GM12878 (cell line): ENCODE measurements around the gene DLK1. TPM values are rescaled to one million over a fixed set of nuclear protein-coding genes. Genes with fewer than 3 reads are reported as not detected.

ENCODE experiments used
- ATAC-seq: fragments of 200-7000 bp; cut with Tn5 transposase; 3 replicates; pipeline ENCODE4 v1.9.1; 2020; ENCODE audit warnings: mild to moderate bottlenecking, moderate library complexity
- BruUV-seq: library from RNA; stranded (reverse); fragments of 400-500 nt; replicated peaks from 2 replicates; lab custom pipeline; 2021; lab: Mats Ljungman, UMichigan
- CTCF ChIA-PET: fragments of 300-600 bp; sonication (Branson Sonifier 250); formaldehyde crosslinking; extraction: SDS; loops from one replicate; lab custom pipeline; 2021; ENCODE audit warnings: inconsistent platforms; lab: Yijun Ruan, JAX
- POLR2A ChIA-PET: fragments of 350-600 bp; formaldehyde crosslinking; extraction: SDS; loops from one replicate; lab custom pipeline; 2021; ENCODE audit warnings: inconsistent platforms; lab: Charles Lee
- RAD21 ChIA-PET: fragments of 300-600 bp; sonication (Branson Sonifier 250); formaldehyde crosslinking; loops from one replicate; lab custom pipeline; 2023; ENCODE audit warnings: antibody characterized with exemption; ENCODE audit not compliant: unreplicated experiment; lab: Charles Lee
- SMC1A ChIA-PET: fragments of 300-600 bp; sonication (Branson Sonifier 250); formaldehyde crosslinking; loops from one replicate; lab custom pipeline; 2023; ENCODE audit not compliant: unreplicated experiment, uncharacterized antibody; lab: Charles Lee
- DNase-seq: peaks from one replicate; pipeline ENCODE4 v3.0.0-alpha.2; 2011; ENCODE audit warnings: low read depth, low spot score
- FAIRE-seq: peaks from 3 replicates; lab custom pipeline; 2011; peaks lifted over from hg19 to GRCh38; lab: Jason Lieb, UNC
- H2AFZ ChIP-seq: 2 replicates; pipeline ENCODE4 v1.6.0; 2011; ENCODE audit warnings: low read depth, low read length, control low read depth; ENCODE audit not compliant: control insufficient read depth
- H3K27ac ChIP-seq: 2 replicates; pipeline ENCODE4 v1.5.1; 2011; ENCODE audit warnings: control low read depth; ENCODE audit not compliant: control insufficient read depth, insufficient read depth
- H3K27me3 ChIP-seq, 2 experiments: replicated peaks in 1 of 2; 2 replicates each; pipeline versions ENCODE4 v1.6.0 to v1.6.1; 2011; ENCODE audit warnings: low read length in 1 of 2; ENCODE audit not compliant: control insufficient read depth in 2 of 2, insufficient read depth in 2 of 2
- H3K36me3 ChIP-seq, 2 experiments: 2 replicates each; pipeline ENCODE4 v1.5.1; 2011; ENCODE audit warnings: low read length in 1 of 2; ENCODE audit not compliant: control insufficient read depth in 2 of 2, insufficient read depth in 2 of 2
- H3K4me1 ChIP-seq: 2 replicates; pipeline ENCODE4 v1.6.1; 2011; ENCODE audit warnings: mild to moderate bottlenecking, low read length, moderate library complexity, mixed read lengths; ENCODE audit not compliant: control insufficient read depth, insufficient read depth
- H3K4me2 ChIP-seq: 2 replicates; pipeline ENCODE4 v1.6.0; 2011; ENCODE audit warnings: control low read depth; ENCODE audit not compliant: control insufficient read depth, insufficient read depth
- H3K4me3 ChIP-seq: fragments of 200-600 bp; sonication (generic); 2 replicates; pipeline ENCODE4 v1.5.1; 2016
- H3K79me2 ChIP-seq: 2 replicates; pipeline ENCODE4 v1.6.0; 2011; ENCODE audit warnings: low read length; ENCODE audit not compliant: control insufficient read depth, insufficient read depth
- H3K9ac ChIP-seq: 2 replicates; pipeline ENCODE4 v1.8.0; 2011; ENCODE audit warnings: low read length, control low read depth, mixed read lengths; ENCODE audit not compliant: control insufficient read depth, insufficient read depth
- H3K9me3 ChIP-seq: replicated peaks from 3 replicates; pipeline ENCODE4 v1.5.1; 2011; ENCODE audit warnings: mild to moderate bottlenecking, low read length; ENCODE audit not compliant: control insufficient read depth, insufficient read depth
- H4K20me1 ChIP-seq: 2 replicates; pipeline ENCODE4 v1.6.0; 2011; ENCODE audit not compliant: control insufficient read depth, insufficient read depth
- EED ChIP-seq: sonication (generic); IDR thresholded peaks from 2 replicates; pipeline ENCODE4 v1.6.1; 2016; ENCODE audit warnings: antibody characterized with exemption, low read depth
- ETV6 ChIP-seq, 2 experiments: fragments of 450-650 bp in 1 of 2; IDR thresholded peaks in 1 of 2; conservative IDR thresholded peaks in 1 of 2; 2 replicates each; pipeline ENCODE4 v1.6.1; 2014; ENCODE audit warnings: antibody characterized with exemption in 1 of 2, borderline replicate concordance in 1 of 2, low read depth in 1 of 2, mild to moderate bottlenecking in 1 of 2, moderate library complexity in 1 of 2
- GATAD2B ChIP-seq: fragments of 450-650 bp; conservative IDR thresholded peaks from 2 replicates; pipeline ENCODE4 v1.6.1; 2017; ENCODE audit warnings: low read depth, mild to moderate bottlenecking, moderate library complexity
- KAT2A ChIP-seq: conservative IDR thresholded peaks from 2 replicates; pipeline ENCODE4 v1.6.1; 2011; ENCODE audit warnings: low read depth, low read length; ENCODE audit not compliant: control insufficient read depth
- MEF2B ChIP-seq: fragments of 450-650 bp; IDR thresholded peaks from 2 replicates; pipeline ENCODE4 v1.6.1; 2018; ENCODE audit warnings: mild to moderate bottlenecking, moderate library complexity; ENCODE audit not compliant: partially characterized antibody, poor library complexity, severe bottlenecking
- MTA2 ChIP-seq: fragments of 450-650 bp; IDR thresholded peaks from 2 replicates; pipeline ENCODE4 v1.6.1; 2016; ENCODE audit warnings: low read depth, mild to moderate bottlenecking, moderate library complexity
- NRF1 ChIP-seq: conservative IDR thresholded peaks from 2 replicates; pipeline ENCODE4 v1.6.1; 2011; ENCODE audit warnings: mild to moderate bottlenecking, low read depth, low read length, improper control_type of control experiment
- POU2F2 ChIP-seq: IDR thresholded peaks from 3 replicates; pipeline ENCODE4 v1.6.1; 2011; ENCODE audit warnings: low read depth, mild to moderate bottlenecking, low read length, borderline replicate concordance
- TARDBP ChIP-seq: IDR thresholded peaks from 2 replicates; pipeline ENCODE4 v1.6.1; 2016; ENCODE audit warnings: borderline replicate concordance
- USF2 ChIP-seq: IDR thresholded peaks from 2 replicates; pipeline ENCODE4 v1.6.1; 2011; ENCODE audit warnings: low read depth, low read length, improper control_type of control experiment, borderline replicate concordance
- ZBTB33 ChIP-seq: fragments of 450-650 bp; IDR thresholded peaks from 2 replicates; pipeline ENCODE4 v1.6.1; 2017; ENCODE audit warnings: mild to moderate bottlenecking
- ZNF274 ChIP-seq: IDR thresholded peaks from one replicate; pipeline ENCODE4 v1.8.0; 2011; ENCODE audit not compliant: insufficient read length, insufficient read depth
- ZNF592 ChIP-seq: fragments of 450-650 bp; IDR thresholded peaks from 2 replicates; pipeline ENCODE4 v1.6.1; 2017; ENCODE audit warnings: mild to moderate bottlenecking, moderate library complexity
- ZSCAN29 ChIP-seq: fragments of 450-650 bp; IDR thresholded peaks from 2 replicates; pipeline ENCODE4 v1.6.1; 2017; ENCODE audit warnings: mild to moderate bottlenecking, moderate library complexity
- WGBS: methylation state at CpG from one replicate; pipeline ENCODE4 v1.1.6; 2016; ENCODE audit warnings: low lambda C conversion rate; ENCODE audit not compliant: insufficient replicate concordance, insufficient coverage; ENCODE audit errors: missing lambda C conversion rate; 5-methylcytosine and 5-hydroxymethylcytosine counted together
- in situ Hi-C: fragments of 300-500 bp; cut with MboI; formaldehyde crosslinking; loops from 9 replicates; pipeline ENCODE4 v1.14.3; 2018; ENCODE audit warnings: mixed read lengths
- intact Hi-C: fragments of 100-400 bp; cut with micrococcal nuclease; formaldehyde crosslinking; loops from one replicate; pipeline ENCODE4 v1.14.2; 2022; ENCODE audit not compliant: unreplicated experiment
- polyA plus RNA-seq, 11 experiments: library from polyadenylated mRNA; depleted of rRNA in 4 of 11; unstranded in 6 of 11; stranded (reverse) in 5 of 11; fragments of >200 nt; fragmentation: Nextera tagmentation in 4 of 11; fragmentation: Illumina TruSeq in 1 of 11; extraction: Ambion mirVana in 4 of 11; extraction: Trizol in 1 of 11; gene quantifications; 1 replicate in 1 of 11; 2 replicates in 10 of 11; pipeline versions ENCODE4 v1.2.1 to v1.2.3, GENCODE V29; 2011 to 2016; ENCODE audit warnings: inconsistent platforms in 2 of 11, missing spikeins in 2 of 11, low read depth in 1 of 11
- total RNA-seq, 4 experiments: library from RNA; depleted of rRNA in 3 of 4; stranded (reverse); fragments of >200 nt in 3 of 4; fragmentation: Illumina TruSeq in 1 of 4; extraction: Trizol in 1 of 4; gene quantifications; 2 replicates each; pipeline versions ENCODE4 v1.2.1 to v1.2.3, GENCODE V29; 2013 to 2021

The DLK1 gene
- total and polyA plus RNA-seq, 10 of the 15 experiments (the other 5 are each of a cell fraction or from before 2014, with no cell fraction given): 0.87 TPM; not detected in 9

GRCh38 chr14:100773331-100774163, 46.9 kb downstream of the DLK1 start:
- ChIA-PET POLR2A (no interaction called here), RAD21 (no interaction called here), CTCF (no interaction called here), SMC1A (no interaction called here)
- H3K27ac ChIP-seq: no peak overlapping the region
- intact Hi-C loops (no loop called here), in situ Hi-C loops (no loop called here)
- H3K9ac ChIP-seq: no peak overlapping the region
- no peaks in the 10 kb centered on the region for H3K79me2 ChIP-seq
- H3K27me3 ChIP-seq: peaks cover 0 to 1% of the 10 kb centered on the region in 2 experiments; a peak in 2 of 4 replicates
- no peak overlapping the region for H2AFZ ChIP-seq
- no peaks in the 10 kb centered on the region for H4K20me1 ChIP-seq
- no peaks in the 10 kb centered on the region for H3K36me3 ChIP-seq
- H3K4me3 ChIP-seq: no peak overlapping the region
- FAIRE-seq (no peak), DNase-seq (no peak), ATAC-seq (no peak)
- 15% methylated on average over 16 of the region's 16 CpGs for WGBS
- H3K9me3 ChIP-seq: no peaks in the 10 kb centered on the region
- TF ChIP-seq KAT2A (no peak), ZNF274 (no peak), MEF2B (no peak), EED (no peak), NRF1 (no peak), ZBTB33 (no peak), MTA2 (no peak), POU2F2 (no peak), ETV6 (conservative IDR thresholded peaks at IDR 0.05 in 1 of 2, IDR thresholded peaks at IDR 0.05 in 1 of 2; ENCODE audit: borderline replicate concordance in 1 of 2, low read depth in 1 of 2) (no peak), GATAD2B (no peak), USF2 (no peak), ZNF592 (no peak), ZSCAN29 (no peak), TARDBP (no peak)
- BruUV-seq: no TSS peak
- no peak overlapping the region for H3K4me2 ChIP-seq
- H3K4me1 ChIP-seq: no peaks in the 10 kb centered on the region
